ENCODE measurements around the gene CNEP1R1.

GRCh38 chr16:50024684-50025536 is at the start of gene CNEP1R1:
- TF ChIP-seq CTCF (IDR thresholded peaks at IDR 0.05) (peak; percentile 100), EZH2 (IDR thresholded peaks at IDR 0.05; ENCODE audit: borderline replicate concordance, insufficient read depth, low read depth, low read length, poor library complexity, severe bottlenecking) (no peak)
